Bronchial epithelial cell (primary cell): ENCODE data around the gene HMGXB4. TPM values are rescaled to one million over a fixed set of nuclear protein-coding genes. Genes with fewer than 3 reads are reported as not detected.

Source experiments
- DNase-seq: peaks from one replicate; pipeline ENCODE4 v3.0.0-alpha.2; 2010; ENCODE audit warnings: low read depth
- FAIRE-seq: peaks from 2 replicates; lab custom pipeline; 2011; peaks lifted over from hg19 to GRCh38; lab: Jason Lieb, UNC
- H3K27me3 ChIP-seq: 2 replicates; pipeline ENCODE4 v1.5.1; 2011; ENCODE audit warnings: low read length; ENCODE audit not compliant: control insufficient read depth, insufficient read depth
- H3K36me3 ChIP-seq: 2 replicates; pipeline ENCODE4 v1.5.1; 2011; ENCODE audit warnings: low read length; ENCODE audit not compliant: control insufficient read depth, insufficient read depth
- H3K4me3 ChIP-seq: 2 replicates; pipeline ENCODE4 v1.5.1; 2011; ENCODE audit warnings: mild to moderate bottlenecking, low read depth, low read length, control low read depth
- CTCF ChIP-seq: IDR thresholded peaks from 2 replicates; pipeline ENCODE4 v1.5.1; 2011; ENCODE audit warnings: mild to moderate bottlenecking, moderate library complexity, low read length, control low read depth, inconsistent platforms; ENCODE audit not compliant: insufficient read depth, severe bottlenecking
- total RNA-seq: library from RNA; depleted of rRNA; stranded (reverse); fragments of >200 nt; gene quantifications from 2 replicates; pipeline ENCODE4 v1.2.1, GENCODE V29; 2014

HMGXB4 gene
- total RNA-seq, 1 donor from 2014 or later = 11.6 TPM

- no peak for FAIRE-seq
- H3K4me3 ChIP-seq = no peak overlapping the region
- H3K36me3 ChIP-seq = peaks cover 11% of the 10 kb centered on the region
- DNase-seq = no peak
- TF ChIP-seq CTCF = no peak
- no peaks in the 10 kb centered on the region for H3K27me3 ChIP-seq
These were observed 57.1 kb downstream of the HMGXB4 start for GRCh38 chr22:35314161-35314942.

DNA sequence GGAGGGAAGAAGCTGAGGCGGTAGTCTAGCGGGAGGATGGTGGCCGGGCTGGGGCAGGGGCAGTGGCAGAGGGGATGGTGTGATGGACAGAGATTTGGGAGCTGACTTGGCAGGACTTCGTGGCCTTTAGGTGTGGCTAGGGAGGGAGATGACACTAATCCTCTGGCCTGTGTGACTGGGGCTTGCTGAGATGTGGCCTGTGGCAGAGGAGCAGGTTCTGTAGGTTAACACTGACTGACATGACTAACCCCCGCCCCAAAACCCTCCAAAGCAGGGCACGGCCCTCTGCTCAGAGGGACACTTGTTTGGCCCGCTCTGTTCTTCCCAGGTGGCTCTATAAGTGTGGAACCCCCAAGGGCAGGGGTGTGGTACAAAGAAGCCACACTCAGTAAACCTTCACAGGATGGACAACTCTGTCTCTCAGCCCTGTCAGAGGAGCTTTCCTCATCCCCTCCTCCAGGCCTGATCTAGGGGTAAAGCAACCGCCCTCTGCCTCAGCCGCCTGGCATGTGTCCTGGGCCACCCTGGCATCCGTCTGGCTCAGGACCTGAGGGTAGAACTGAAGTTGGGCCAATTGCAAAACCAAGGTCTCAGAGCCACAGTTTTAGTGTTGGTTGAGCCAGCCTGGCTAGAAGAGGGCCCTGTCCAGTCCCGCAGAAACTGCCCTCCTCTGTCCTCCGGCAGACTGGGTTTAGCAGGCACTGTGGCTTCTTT is 58.0 kb downstream of the HMGXB4 start:
- no peak for TF ChIP-seq CTCF
- FAIRE-seq (no peak), DNase-seq (no peak)
- Histone ChIP-seq H3K36me3 (peaks cover 12% of the 10 kb centered on the region), H3K4me3 (no peak overlapping the region), H3K27me3 (no peaks in the 10 kb centered on the region)

GRCh38 chr22:35315855-35316745 is 58.8 kb downstream of the HMGXB4 start:
- DNase-seq (no peak), FAIRE-seq (peak; percentile 86)
- H3K27me3 ChIP-seq = no peaks in the 10 kb centered on the region
- no peak overlapping the region for H3K4me3 ChIP-seq
- TF ChIP-seq CTCF = no peak
- H3K36me3 ChIP-seq = peaks cover 14% of the 10 kb centered on the region

DNA sequence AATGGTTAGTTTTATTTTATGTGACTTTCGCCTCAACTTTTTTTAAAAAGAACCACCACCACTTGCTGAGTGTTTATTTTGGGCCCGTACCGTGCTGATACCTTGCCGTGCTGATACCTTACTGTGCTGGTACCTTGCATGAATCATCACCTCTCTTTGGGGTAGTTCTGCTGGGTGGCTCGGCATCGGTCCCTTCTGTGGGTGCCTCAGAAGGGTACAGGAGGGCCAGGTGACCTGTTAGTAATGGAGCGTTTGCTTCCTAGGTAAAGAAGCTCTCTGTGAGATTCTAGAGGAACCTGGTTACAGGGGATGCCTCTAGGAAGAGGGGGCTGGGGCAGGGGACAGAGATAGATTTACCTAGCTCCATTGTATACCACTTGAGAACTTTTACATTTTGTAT is 59.5 kb downstream of the HMGXB4 start:
- no peaks in the 10 kb centered on the region for H3K27me3 ChIP-seq
- FAIRE-seq (no peak), DNase-seq (no peak)
- H3K36me3 ChIP-seq = peaks cover 14% of the 10 kb centered on the region
- no peak for TF ChIP-seq CTCF
- no peak overlapping the region for H3K4me3 ChIP-seq

DNA sequence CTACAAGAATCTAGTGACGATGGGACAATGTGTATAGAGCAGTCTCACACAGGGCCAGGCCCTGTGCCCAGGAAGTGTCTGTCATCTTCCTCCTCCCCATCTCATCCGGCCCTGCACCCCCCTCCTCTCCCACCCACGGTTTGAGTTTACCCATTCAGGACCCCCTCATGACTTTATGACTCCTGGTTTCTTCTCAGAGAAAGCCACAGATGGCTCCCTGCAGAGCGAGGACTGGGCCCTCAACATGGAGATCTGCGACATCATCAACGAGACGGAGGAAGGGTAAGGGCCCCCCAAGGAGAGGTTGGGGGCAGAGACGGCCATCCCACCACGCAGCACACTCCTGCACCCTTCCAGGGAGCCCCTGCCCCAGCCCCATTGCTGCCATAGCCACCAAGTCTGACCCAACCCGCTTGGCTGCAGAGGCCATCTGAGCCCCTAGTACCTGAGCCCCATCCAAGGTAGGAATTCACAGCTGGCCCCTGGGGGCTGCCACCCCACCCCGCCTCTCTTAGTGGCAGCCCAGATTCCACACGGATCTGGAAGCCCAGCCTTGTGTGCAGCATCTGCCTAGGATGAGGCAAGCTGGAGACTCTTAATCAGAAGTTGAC is 60.5 kb downstream of the HMGXB4 start:
- Histone ChIP-seq H3K27me3 (no peaks in the 10 kb centered on the region), H3K36me3 (peaks cover 19% of the 10 kb centered on the region), H3K4me3 (no peak overlapping the region)
- FAIRE-seq (peak; percentile 79), DNase-seq (no peak)
- no peak for TF ChIP-seq CTCF
